NT2/D1 (cell line): Measurements from ENCODE around the gene GBP6.
A peak's percentile ranks its signal among the peaks of the same experiment; 100 is the strongest.
"Not testable (repeated sequence)": the region's sequence is repeated elsewhere in the genome, so short reads cannot be mapped to it uniquely, and the experiment has no call there.

Experiments used
- DNase-seq: peaks from one replicate; pipeline ENCODE4 v3.0.0-alpha.2; 2011; ENCODE audit warnings: low read depth, low spot score
- H3K27me3 ChIP-seq: 2 replicates; pipeline ENCODE4 v1.6.0; 2011; ENCODE audit warnings: mild to moderate bottlenecking; ENCODE audit not compliant: insufficient read length, insufficient read depth
- H3K36me3 ChIP-seq: 2 replicates; pipeline ENCODE4 v1.6.1; 2011; ENCODE audit warnings: mild to moderate bottlenecking, low read length, mixed read lengths; ENCODE audit not compliant: insufficient read depth, insufficient read length
- H3K4me1 ChIP-seq: 2 replicates; pipeline ENCODE4 v1.5.1; 2011; ENCODE audit not compliant: insufficient read depth, insufficient read length
- H3K4me3 ChIP-seq: 2 replicates; pipeline ENCODE4 v1.5.1; 2011; ENCODE audit warnings: low read depth; ENCODE audit not compliant: insufficient read length
- H3K9ac ChIP-seq: 2 replicates; pipeline ENCODE4 v1.6.0; 2011; ENCODE audit warnings: low read depth; ENCODE audit not compliant: insufficient read length
- H3K9me3 ChIP-seq: 2 replicates; pipeline ENCODE4 v1.5.1; 2011; ENCODE audit warnings: mild to moderate bottlenecking, low read length; ENCODE audit not compliant: insufficient read depth
- SUZ12 ChIP-seq: IDR thresholded peaks from 2 replicates; pipeline ENCODE4 v1.6.1; 2011; ENCODE audit not compliant: insufficient read length, insufficient read depth; ENCODE audit errors: extremely low read depth
- YY1 ChIP-seq: IDR thresholded peaks from 2 replicates; pipeline ENCODE4 v1.6.1; 2011; ENCODE audit not compliant: insufficient read length, insufficient read depth
- ZNF274 ChIP-seq: IDR thresholded peaks from 2 replicates; pipeline ENCODE4 v1.6.1; 2011; ENCODE audit warnings: mild to moderate bottlenecking, low read depth, low read length

GBP6 gene

GRCh38 chr1:89358287-89358893 lies 5.5 kb upstream of the GBP6 start:
- DNase-seq: peak; percentile 72
- no peaks in the 10 kb centered on the region for H3K9me3 ChIP-seq
- no peak overlapping the region for H3K9ac ChIP-seq
- H3K4me1 ChIP-seq: peaks cover 3% of the 10 kb centered on the region
- H3K27me3 ChIP-seq: no peaks in the 10 kb centered on the region
- no peaks in the 10 kb centered on the region for H3K36me3 ChIP-seq
- no peak overlapping the region for H3K4me3 ChIP-seq
- TF ChIP-seq YY1: no peak
- TF ChIP-seq ZNF274: no peak
- no peak for TF ChIP-seq SUZ12

GRCh38 chr1:89360716-89361115 lies 3.1 kb upstream of the GBP6 start:
- H3K27me3 ChIP-seq: no peaks in the 10 kb centered on the region

GRCh38 chr1:89361681-89362080 lies 2.2 kb upstream of the GBP6 start:
- Histone ChIP-seq H3K36me3 (no peaks in the 10 kb centered on the region), H3K27me3 (no peaks in the 10 kb centered on the region), H3K4me3 (no peak overlapping the region), H3K9me3 (no peaks in the 10 kb centered on the region), H3K9ac (no peak overlapping the region), H3K4me1 (peaks cover 3% of the 10 kb centered on the region)
- DNase-seq: peak; percentile 22
- no peak for TF ChIP-seq ZNF274
- TF ChIP-seq YY1: no peak
- TF ChIP-seq SUZ12: no peak

More at GRCh38 chr1:89360716-89361115, 3.1 kb upstream of the GBP6 start:
- TF ChIP-seq ZNF274 (no peak), YY1 (no peak), SUZ12 (no peak)
- H3K36me3 ChIP-seq: no peaks in the 10 kb centered on the region
- H3K4me3 ChIP-seq: no peak overlapping the region
- H3K9me3 ChIP-seq: no peaks in the 10 kb centered on the region
- peaks cover 3% of the 10 kb centered on the region for H3K4me1 ChIP-seq
- no peak overlapping the region for H3K9ac ChIP-seq
- no peak for DNase-seq

- H3K4me3 ChIP-seq: no peak overlapping the region
Observed at GRCh38 chr1:89363196-89363595, 663 bp upstream of the GBP6 start.

DNA sequence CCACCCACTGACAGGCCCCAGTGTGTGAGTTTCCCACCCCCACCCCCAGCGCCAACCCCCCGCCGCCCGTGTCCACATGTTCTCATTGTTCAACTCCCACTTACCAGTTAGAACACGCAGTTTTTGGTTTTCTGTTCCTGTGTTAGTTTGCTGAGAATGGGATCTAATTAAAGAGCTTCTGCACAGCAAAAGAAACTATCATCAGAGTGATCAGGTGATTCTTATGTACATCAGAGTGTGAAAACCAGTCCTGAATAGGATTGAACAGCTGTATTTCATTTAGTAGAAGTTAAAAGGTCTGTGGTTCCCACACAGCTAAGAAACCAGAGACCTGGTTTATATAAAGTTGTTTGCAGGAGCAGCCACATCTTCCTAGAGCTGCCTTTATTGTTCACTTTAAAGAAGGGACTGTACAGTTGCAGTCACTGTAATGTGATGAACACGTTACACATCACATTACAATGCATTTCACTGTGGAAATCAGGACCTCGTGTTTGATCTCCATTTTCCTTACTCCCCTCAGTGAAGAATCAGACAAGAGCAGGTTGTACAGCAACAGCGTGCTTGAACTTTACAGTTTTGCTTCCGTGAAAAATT lies 1.2 kb downstream of the GBP6 start:
- H3K9me3 ChIP-seq: no peaks in the 10 kb centered on the region
- no peaks in the 10 kb centered on the region for H3K27me3 ChIP-seq
- H3K4me3 ChIP-seq: no peak overlapping the region
- no peaks in the 10 kb centered on the region for H3K36me3 ChIP-seq
- peaks cover 3% of the 10 kb centered on the region for H3K4me1 ChIP-seq
- DNase-seq: no peak
- TF ChIP-seq ZNF274 (no peak), SUZ12 (no peak), YY1 (no peak)
- no peak overlapping the region for H3K9ac ChIP-seq

More at GRCh38 chr1:89363196-89363595, 663 bp upstream of the GBP6 start:
- TF ChIP-seq SUZ12 (no peak), YY1 (no peak), ZNF274 (no peak)
- Histone ChIP-seq H3K27me3 (no peaks in the 10 kb centered on the region), H3K9ac (peak overlapping the region; percentile 27), H3K36me3 (no peaks in the 10 kb centered on the region), H3K9me3 (no peaks in the 10 kb centered on the region), H3K4me1 (peaks cover 3% of the 10 kb centered on the region)
- no peak for DNase-seq

- H3K4me1 ChIP-seq: no peaks in the 10 kb centered on the region
Observed at GRCh38 chr1:89367221-89367620, 3.4 kb downstream of the GBP6 start.

DNA sequence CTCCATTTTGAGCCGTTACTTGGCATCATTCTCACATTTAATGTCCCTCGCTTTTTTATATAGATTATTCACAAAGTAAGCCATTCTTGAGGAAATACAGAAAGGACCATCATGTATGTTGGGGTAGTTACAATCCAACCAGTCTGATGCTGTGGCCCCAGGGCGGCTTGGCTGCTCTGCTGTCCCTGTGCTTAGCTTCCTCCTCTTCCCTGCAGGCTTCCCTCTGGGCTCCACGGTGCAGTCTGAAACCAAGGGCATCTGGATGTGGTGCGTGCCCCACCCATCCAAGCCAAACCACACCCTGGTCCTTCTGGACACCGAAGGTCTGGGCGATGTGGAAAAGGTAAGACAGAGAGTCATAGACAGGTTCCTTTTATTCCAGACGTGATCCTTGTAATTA lies 5.5 kb downstream of the GBP6 start:
- no peaks in the 10 kb centered on the region for H3K27me3 ChIP-seq
- no peak overlapping the region for H3K9ac ChIP-seq
- no peak overlapping the region for H3K4me3 ChIP-seq
- DNase-seq: no peak
- TF ChIP-seq ZNF274 (no peak), SUZ12 (no peak), YY1 (no peak)
- H3K36me3 ChIP-seq: no peaks in the 10 kb centered on the region
- no peaks in the 10 kb centered on the region for H3K4me1 ChIP-seq
- no peaks in the 10 kb centered on the region for H3K9me3 ChIP-seq

More at GRCh38 chr1:89367221-89367620, 3.4 kb downstream of the GBP6 start:
- TF ChIP-seq SUZ12: no peak
- no peak for TF ChIP-seq YY1
- no peak for TF ChIP-seq ZNF274
- Histone ChIP-seq H3K9me3 (no peaks in the 10 kb centered on the region), H3K4me3 (no peak overlapping the region), H3K9ac (no peak overlapping the region), H3K27me3 (no peaks in the 10 kb centered on the region), H3K36me3 (no peaks in the 10 kb centered on the region)
- DNase-seq: no peak

GRCh38 chr1:89373810-89374209 lies 10.0 kb downstream of the GBP6 start:
- not testable (repeated sequence) for DNase-seq, H3K4me3 ChIP-seq, H3K27me3 ChIP-seq, H3K36me3 ChIP-seq, H3K4me1 ChIP-seq, H3K9ac ChIP-seq, H3K9me3 ChIP-seq
